Lower lobe of right lung (tissue), 2 donors: ENCODE data around the gene SHQ1. TPM values are rescaled to one million over a fixed set of nuclear protein-coding genes. Genes with fewer than 3 reads are reported as not detected.
A peak's percentile ranks its signal among the peaks of the same experiment; 100 is the strongest.

ENCODE experiments used
- ATAC-seq, 2 donors: fragments of 200-7000 bp; cut with Tn5 transposase; one replicate each; pipeline ENCODE4 v1.9.1; 2020 to 2022; ENCODE audit warnings: mild to moderate bottlenecking in 2 of 2, moderate library complexity in 2 of 2
- DNase-seq: peaks from one replicate; pipeline ENCODE4 v3.0.0-alpha.2; 2020
- H3K27ac ChIP-seq: fragments of 200-600 bp; one replicate; pipeline ENCODE4 v1.8.0; 2022
- H3K27me3 ChIP-seq: fragments of 200-600 bp; one replicate; pipeline ENCODE4 v1.8.0; 2022; ENCODE audit warnings: low read depth
- H3K36me3 ChIP-seq: fragments of 200-600 bp; one replicate; pipeline ENCODE4 v1.8.0; 2022; ENCODE audit warnings: mild to moderate bottlenecking
- H3K4me1 ChIP-seq: fragments of 200-600 bp; one replicate; pipeline ENCODE4 v1.8.0; 2022
- H3K4me3 ChIP-seq: fragments of 200-600 bp; one replicate; pipeline ENCODE4 v1.8.0; 2022; ENCODE audit warnings: mild to moderate bottlenecking
- H3K9me3 ChIP-seq: fragments of 200-600 bp; one replicate; pipeline ENCODE4 v1.8.0; 2022
- CTCF ChIP-seq: fragments of 200-600 bp; IDR thresholded peaks from one replicate; pipeline ENCODE4 v1.8.0; 2022; ENCODE audit warnings: antibody characterized with exemption, mild to moderate bottlenecking
- intact Hi-C: fragments of 100-400 bp; cut with DNase I; formaldehyde crosslinking; loops from one replicate; pipeline ENCODE4 v1.11.0; 2022
- total RNA-seq: library from RNA; stranded (reverse); fragmentation: NEBNext Ultra II Directional; extraction: Animal tissue kit (Norgen Biotek cat#: 25700); gene quantifications from one replicate; pipeline ENCODE4 v1.2.1, GENCODE V29; 2021
- donor health status: DM: no; HTN: yes; CAD: no; lungs with severe emphysema.

SHQ1 gene
- total RNA-seq, 1 donor from 2014 or later: 16.8 TPM

DNA sequence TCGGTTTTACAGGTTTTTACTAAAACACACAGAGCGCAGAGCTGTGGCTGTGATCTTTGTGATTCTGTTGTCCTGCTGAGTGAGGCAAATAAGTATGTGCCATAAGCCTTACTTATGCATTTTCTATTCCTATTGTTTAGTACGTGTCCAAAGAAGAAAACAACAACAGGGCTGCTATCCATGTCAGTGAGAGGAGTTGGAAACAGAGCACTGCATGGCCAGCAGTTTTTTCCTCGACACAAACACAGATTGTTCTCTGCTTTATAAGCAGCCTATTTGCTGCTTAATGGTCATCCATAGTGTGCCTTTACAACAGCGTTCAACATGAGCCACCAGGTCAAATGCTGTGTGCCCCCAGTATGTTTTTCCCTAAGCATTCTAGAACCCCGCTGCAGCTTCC is 79.8 kb downstream of the SHQ1 start:
- Histone ChIP-seq H3K36me3 (no peaks in the 10 kb centered on the region), H3K4me1 (no peaks in the 10 kb centered on the region), H3K9me3 (no peaks in the 10 kb centered on the region), H3K27me3 (no peaks in the 10 kb centered on the region), H3K27ac (no peak overlapping the region), H3K4me3 (no peak overlapping the region)
- ATAC-seq (no peak), DNase-seq (no peak)
- no peak for TF ChIP-seq CTCF
- intact Hi-C loops: no loop called here

GRCh38 chr3:72768006-72768441 is 80.2 kb downstream of the SHQ1 start:
- no peaks in the 10 kb centered on the region for H3K36me3 ChIP-seq
- no peak for TF ChIP-seq CTCF
- H3K9me3 ChIP-seq: no peaks in the 10 kb centered on the region
- H3K27ac ChIP-seq: no peak overlapping the region
- intact Hi-C loops: no loop called here
- ATAC-seq (no peak), DNase-seq (no peak)
- no peak overlapping the region for H3K4me3 ChIP-seq
- no peaks in the 10 kb centered on the region for H3K4me1 ChIP-seq
- H3K27me3 ChIP-seq: no peaks in the 10 kb centered on the region

- no peaks in the 10 kb centered on the region for H3K36me3 ChIP-seq
- no peak for ATAC-seq
- no peak overlapping the region for H3K27ac ChIP-seq
- H3K27me3 ChIP-seq: no peaks in the 10 kb centered on the region
- no peak for DNase-seq
- intact Hi-C loops: no loop called here
- no peak overlapping the region for H3K4me3 ChIP-seq
- no peaks in the 10 kb centered on the region for H3K4me1 ChIP-seq
- H3K9me3 ChIP-seq: no peaks in the 10 kb centered on the region
- no peak for TF ChIP-seq CTCF
These were observed 81.4 kb downstream of the SHQ1 start for GRCh38 chr3:72766866-72767265.

GRCh38 chr3:72763751-72764440 is 84.3 kb downstream of the SHQ1 start:
- no peak for TF ChIP-seq CTCF
- DNase-seq (peak; percentile 58), ATAC-seq (peak; percentile 35 to 52)
- no peaks in the 10 kb centered on the region for H3K27me3 ChIP-seq
- intact Hi-C loops: no loop called here
- H3K4me3 ChIP-seq: no peak overlapping the region
- no peaks in the 10 kb centered on the region for H3K4me1 ChIP-seq
- no peak overlapping the region for H3K27ac ChIP-seq
- H3K36me3 ChIP-seq: no peaks in the 10 kb centered on the region
- no peaks in the 10 kb centered on the region for H3K9me3 ChIP-seq

GRCh38 chr3:72761410-72761809 is 86.8 kb downstream of the SHQ1 start:
- H3K27ac ChIP-seq: no peak overlapping the region
- ATAC-seq (no peak), DNase-seq (no peak)
- H3K4me1 ChIP-seq: peaks cover 6% of the 10 kb centered on the region
- no peaks in the 10 kb centered on the region for H3K27me3 ChIP-seq
- no peak overlapping the region for H3K4me3 ChIP-seq
- intact Hi-C loops: no loop called here
- H3K36me3 ChIP-seq: no peaks in the 10 kb centered on the region
- no peaks in the 10 kb centered on the region for H3K9me3 ChIP-seq
- no peak for TF ChIP-seq CTCF
